ENCODE results near the gene ALOX5AP. TPM values are rescaled to one million over a fixed set of nuclear protein-coding genes. Genes with fewer than 3 reads are reported as not detected.

The ALOX5AP gene
- total RNA-seq (100 to 1,000 TPM in 1 of 2 donors, 10 to 100 TPM in 1; 17.9 to 192 TPM), polyA plus RNA-seq (100 to 1,000 TPM in 1 of 2 donors, 10 to 100 TPM in 1; 30.6 to 753 TPM)
- long read RNA-seq, donor 1, partial matches to known transcripts: 0 of 3 reads
- long read RNA-seq, donor 1, other reads (novel, unspliced or antisense): 0 of 3 reads
- long read RNA-seq, donor 2, partial matches to known transcripts: 0 of 1 reads
- long read RNA-seq, donor 2, other reads (novel, unspliced or antisense): 0 of 1 reads
- long read RNA-seq, donor 3, partial matches to known transcripts: 0 of 3 reads
- long read RNA-seq, donor 3, other reads (novel, unspliced or antisense): 0 of 3 reads
- long read RNA-seq, donor 4: 0 reads
- long read RNA-seq, donor 5, partial matches to known transcripts: 0 of 4 reads
- long read RNA-seq, donor 5, other reads (novel, unspliced or antisense): 0 of 4 reads

- H3K4me3 ChIP-seq: no peak within 1 kb of the TSS
- peak within 1 kb of the TSS in 1 of 2 donors; percentile 57 for H3K27ac ChIP-seq (ENCODE audit: low read depth in 1 of 2, low read length in 1 of 2)
Measured at GRCh38 chr13:30735025-30735871, at the start of gene ALOX5AP. ALOX5AP (plus strand) TSS chr13:30735543; CDS start chr13:30735606, 63 bp downstream.

GRCh38 chr13:30685987-30686386 lies 49.4 kb upstream of the ALOX5AP start:
- 81 to 82% methylated on average over 2 of the region's 2 CpGs for WGBS, 2 donors

More at GRCh38 chr13:30735025-30735871, at the start of gene ALOX5AP:
- ATAC-seq (ENCODE audit: insufficient read depth, low FRiP score) (peak; percentile 61), DNase-seq (no peak)
- no peaks in the 10 kb centered on the region for H3K36me3 ChIP-seq (ENCODE audit: control insufficient read depth in 4 of 4, insufficient read depth in 4 of 4, low read length in 4 of 4)
- no peak within 1 kb of the TSS for H3K9ac ChIP-seq (ENCODE audit: insufficient read depth in 1 of 2, low read length in 2 of 2)
- H3K9me3 ChIP-seq (ENCODE audit: control insufficient read depth in 4 of 4, insufficient read depth in 3 of 4, low read length in 3 of 4): no peaks in the 10 kb centered on the region
- no peaks in the 10 kb centered on the region for H3K27me3 ChIP-seq (ENCODE audit: control insufficient read depth in 3 of 3, insufficient read depth in 3 of 3, low read length in 2 of 3)
- H3K4me1 ChIP-seq (ENCODE audit: control insufficient read depth in 5 of 5, insufficient read depth in 5 of 5, low read length in 5 of 5): peaks cover 0 to 12% (median 0%) of the 10 kb centered on the region in 5 donors
- TF ChIP-seq CTCF (IDR thresholded peaks at IDR 0.05; ENCODE audit: control extremely low read depth, extremely low read depth): no peak
- WGBS, 2 donors: 41 to 58% methylated on average over 6 of the region's 6 CpGs

GRCh38 chr13:30687601-30688000 lies 47.7 kb upstream of the ALOX5AP start:
- Histone ChIP-seq H3K36me3 (ENCODE audit: control insufficient read depth in 4 of 4, insufficient read depth in 4 of 4, low read length in 4 of 4) (no peaks in the 10 kb centered on the region), H3K4me1 (ENCODE audit: control insufficient read depth in 5 of 5, insufficient read depth in 5 of 5, low read length in 5 of 5) (peaks cover 0 to 18% (median 7%) of the 10 kb centered on the region in 5 donors), H3K27me3 (ENCODE audit: control insufficient read depth in 3 of 3, insufficient read depth in 3 of 3, low read length in 2 of 3) (no peaks in the 10 kb centered on the region), H3K27ac (ENCODE audit: low read depth in 1 of 2, low read length in 1 of 2) (no peak overlapping the region), H3K9ac (ENCODE audit: insufficient read depth in 1 of 2, low read length in 2 of 2) (no peak overlapping the region), H3K9me3 (ENCODE audit: control insufficient read depth in 4 of 4, insufficient read depth in 3 of 4, low read length in 3 of 4) (no peaks in the 10 kb centered on the region), H3K4me3 (no peak overlapping the region)
- ATAC-seq (ENCODE audit: insufficient read depth, low FRiP score) (no peak), DNase-seq (no peak)
- 83 to 94% methylated on average over 3 of the region's 3 CpGs for WGBS, 2 donors
- TF ChIP-seq CTCF (IDR thresholded peaks at IDR 0.05; ENCODE audit: control extremely low read depth, extremely low read depth): no peak

More at GRCh38 chr13:30685987-30686386, 49.4 kb upstream of the ALOX5AP start:
- DNase-seq (no peak), ATAC-seq (ENCODE audit: insufficient read depth, low FRiP score) (no peak)
- no peak for TF ChIP-seq CTCF (IDR thresholded peaks at IDR 0.05; ENCODE audit: control extremely low read depth, extremely low read depth)
- no peaks in the 10 kb centered on the region for H3K36me3 ChIP-seq (ENCODE audit: control insufficient read depth in 4 of 4, insufficient read depth in 4 of 4, low read length in 4 of 4)
- H3K9ac ChIP-seq (ENCODE audit: insufficient read depth in 1 of 2, low read length in 2 of 2): no peak overlapping the region
- no peaks in the 10 kb centered on the region for H3K9me3 ChIP-seq (ENCODE audit: control insufficient read depth in 4 of 4, insufficient read depth in 3 of 4, low read length in 3 of 4)
- peaks cover 0 to 29% (median 10%) of the 10 kb centered on the region in 5 donors for H3K4me1 ChIP-seq (ENCODE audit: control insufficient read depth in 5 of 5, insufficient read depth in 5 of 5, low read length in 5 of 5)
- H3K27me3 ChIP-seq (ENCODE audit: control insufficient read depth in 3 of 3, insufficient read depth in 3 of 3, low read length in 2 of 3): no peaks in the 10 kb centered on the region
- H3K4me3 ChIP-seq: no peak overlapping the region
- H3K27ac ChIP-seq (ENCODE audit: low read depth in 1 of 2, low read length in 1 of 2): no peak overlapping the region

All from lung (tissue), 16 donors.